GM12875 (cell line): Measurements from ENCODE around the gene MED16.

ENCODE experiments used
- H3K4me3 ChIP-seq: one replicate; pipeline ENCODE4 v1.5.1; 2011; ENCODE audit warnings: low read depth, low read length, control low read depth
- CTCF ChIP-seq: IDR thresholded peaks from 2 replicates; pipeline ENCODE4 v1.5.1; 2011; ENCODE audit warnings: low read depth, mild to moderate bottlenecking, control low read depth, inconsistent platforms, low read length, moderate library complexity, borderline replicate concordance; ENCODE audit not compliant: insufficient read depth

Gene MED16

GRCh38 chr19:938233-938923 is 45.4 kb upstream of the MED16 start:
- TF ChIP-seq CTCF, result no peak

DNA sequence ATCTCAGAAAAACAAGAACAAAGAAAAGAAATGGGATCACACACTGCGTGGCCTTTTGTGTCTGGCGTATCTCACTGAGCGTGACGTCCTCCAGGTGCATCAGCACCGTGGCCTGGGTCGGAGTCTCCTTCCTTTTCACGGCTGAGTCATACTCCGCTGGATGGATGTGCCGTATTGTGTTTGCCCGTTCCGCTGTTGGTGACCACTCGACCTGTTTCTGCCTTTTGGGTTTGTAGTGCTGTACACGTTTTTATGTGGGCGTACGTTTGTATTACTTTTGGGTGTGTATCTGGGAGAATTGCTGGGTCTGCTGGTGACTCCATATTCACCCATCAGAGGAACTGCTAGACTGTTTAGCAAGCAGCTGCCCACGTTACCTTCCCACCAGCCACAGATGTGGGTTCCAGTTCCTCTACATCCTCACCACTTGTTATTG is 44.3 kb upstream of the MED16 start:
- no peak overlapping the region for H3K4me3 ChIP-seq
- no peak for TF ChIP-seq CTCF

More at GRCh38 chr19:938233-938923, 45.4 kb upstream of the MED16 start:
- no peak overlapping the region for H3K4me3 ChIP-seq

DNA sequence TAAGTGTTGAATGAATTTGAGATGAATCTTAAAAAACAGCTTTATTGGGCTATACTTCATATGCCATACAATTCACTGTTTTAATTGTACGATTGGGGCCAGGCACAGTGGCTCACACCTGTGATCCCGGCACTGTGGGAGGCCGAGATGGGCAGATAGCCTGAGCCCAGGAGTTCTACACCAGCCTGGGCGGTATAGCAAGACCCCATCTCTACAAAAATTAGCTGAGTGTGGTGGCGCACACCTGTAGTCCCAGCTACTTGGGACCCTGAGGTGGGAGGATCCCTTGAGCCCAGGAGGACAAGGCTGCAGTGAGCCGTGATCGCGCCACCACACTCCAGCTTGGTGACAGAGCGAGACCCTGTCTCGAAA is 43.2 kb upstream of the MED16 start:
- no peak for TF ChIP-seq CTCF
- no peak overlapping the region for H3K4me3 ChIP-seq

DNA sequence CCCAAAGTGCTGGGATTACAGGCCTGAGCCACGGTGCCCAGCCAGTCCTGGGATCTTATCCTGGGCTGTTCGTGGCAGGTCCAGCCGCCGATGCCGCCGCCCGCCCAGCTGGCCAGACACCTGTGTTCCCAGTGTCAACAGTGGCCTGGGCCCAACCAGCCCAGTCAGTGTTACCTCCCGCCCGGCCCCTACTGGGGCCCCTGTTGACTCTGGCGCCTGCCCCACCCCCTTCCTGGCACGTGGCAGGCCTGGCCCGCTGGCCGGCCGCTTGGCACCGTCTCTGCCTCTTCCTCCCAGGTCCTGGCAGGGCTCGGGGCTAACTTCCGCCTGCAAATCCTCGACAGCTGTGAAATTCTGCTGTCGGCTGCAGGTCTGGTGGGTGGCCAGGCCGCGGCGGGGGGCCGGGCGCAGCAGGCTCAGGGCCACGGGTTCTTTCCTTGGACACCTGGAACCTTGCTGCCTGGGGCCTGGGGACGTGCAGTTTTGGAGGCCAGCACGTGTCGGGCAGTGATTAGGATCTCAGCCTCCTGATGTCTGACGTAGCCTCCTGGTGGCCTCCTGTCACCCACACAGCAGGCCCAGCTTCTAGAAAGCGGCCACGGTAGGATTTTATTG is 42.0 kb upstream of the MED16 start:
- H3K4me3 ChIP-seq, result no peak overlapping the region
- TF ChIP-seq CTCF, result no peak

DNA sequence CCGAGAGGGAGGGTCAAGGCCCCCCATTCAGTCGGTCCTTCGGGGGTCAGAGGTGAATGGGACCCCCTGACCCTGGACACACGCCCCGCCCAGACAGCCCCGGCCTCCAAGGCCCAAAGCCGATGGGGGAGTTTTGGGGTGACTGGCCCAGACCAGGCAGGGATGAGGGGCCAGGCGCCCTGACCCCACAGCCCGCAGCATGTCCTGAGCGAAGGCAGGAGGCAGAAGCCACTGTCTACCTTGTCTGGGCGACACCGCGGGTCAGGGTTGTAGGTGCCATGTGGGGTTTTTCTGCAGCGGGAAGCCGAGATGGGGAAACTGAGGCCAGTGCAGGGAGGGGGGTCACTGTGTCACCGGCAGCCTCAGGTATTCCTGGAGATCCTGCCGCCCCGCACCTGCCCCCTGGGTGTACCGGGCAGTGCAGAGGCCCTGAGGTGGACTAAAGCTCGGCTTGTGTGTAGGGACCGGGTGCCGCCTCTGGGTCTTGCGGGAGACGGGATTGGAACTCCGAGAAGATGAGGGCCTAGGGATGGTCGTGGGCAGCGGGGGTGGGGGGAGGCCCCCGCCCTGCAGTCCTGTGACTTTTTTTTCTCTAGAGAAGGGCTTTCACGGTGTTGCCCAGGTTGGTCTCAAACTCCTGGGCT is 41.3 kb upstream of the MED16 start:
- TF ChIP-seq CTCF, result no peak

GRCh38 chr19:933553-933882 is 40.5 kb upstream of the MED16 start:
- no peak overlapping the region for H3K4me3 ChIP-seq
- TF ChIP-seq CTCF, result no peak

More for the DNA sequence above, 41.3 kb upstream of the MED16 start:
- no peak overlapping the region for H3K4me3 ChIP-seq
